ENCODE results near the gene FAM219A. TPM values are rescaled to one million over a fixed set of nuclear protein-coding genes. Genes with fewer than 3 reads are reported as not detected.
"Not testable (repeated sequence)": the region's sequence is repeated elsewhere in the genome, so short reads cannot be mapped to it uniquely, and the experiment has no call there.

The FAM219A gene
- total RNA-seq, 1 experiment from 2014 or later, result 14.7 TPM

GRCh38 chr9:34442770-34443169 is 15.6 kb downstream of the FAM219A start:
- no peak overlapping the region for H3K4me3 Mint-ChIP-seq (ENCODE audit: unreplicated experiment)
- no peaks in the 10 kb centered on the region for H3K9me3 Mint-ChIP-seq (ENCODE audit: unreplicated experiment)
- Histone ChIP-seq H3K4me3 (ENCODE audit: low read depth, low read length) (no peak overlapping the region), H3K4me1 (peaks cover 7% of the 10 kb centered on the region; the same call in 1 of the 2 replicates), H3K36me3 (ENCODE audit: control insufficient read depth, insufficient read depth, low read length) (no peaks in the 10 kb centered on the region), H3K27me3 (replicated peaks; ENCODE audit: control insufficient read depth, insufficient read depth, low read length) (no peaks in the 10 kb centered on the region), H3K9me3 (no peaks in the 10 kb centered on the region)
- CTCF ChIA-PET, result no interaction called here
- no peak overlapping the region for H3K27ac Mint-ChIP-seq (ENCODE audit: unreplicated experiment)
- POLR2A ChIA-PET, result no interaction called here
- H3K4me1 Mint-ChIP-seq (ENCODE audit: low read depth, unreplicated experiment), result no peaks in the 10 kb centered on the region
- intact Hi-C loops (cut with micrococcal nuclease; ENCODE audit: unreplicated experiment), result no loop called here
- DNase-seq, result no peak
- H3K27me3 Mint-ChIP-seq (ENCODE audit: insufficient read depth, unreplicated experiment), result no peaks in the 10 kb centered on the region
- BruUV-seq (replicated peaks), result no TSS peak
- TF ChIP-seq CTCF (IDR thresholded peaks at IDR 0.05; ENCODE audit: insufficient read depth in 1 of 2, low read depth in 1 of 2, low read length in 1 of 2, severe bottlenecking in 1 of 2, unreplicated experiment in 1 of 2), result no peak
- no peaks in the 10 kb centered on the region for H3K36me3 Mint-ChIP-seq (ENCODE audit: insufficient read depth, unreplicated experiment)

- no TSS peak for BruUV-seq (replicated peaks)
- POLR2A ChIA-PET, result interaction anchor here (0.5 kb wide), 1 partner anchor 52 kb away, joined by 3 read pairs; no protein-coding TSS in a partner anchor
- H3K27me3 ChIP-seq (replicated peaks; ENCODE audit: control insufficient read depth, insufficient read depth, low read length), result no peaks in the 10 kb centered on the region
- no peaks in the 10 kb centered on the region for H3K36me3 ChIP-seq (ENCODE audit: control insufficient read depth, insufficient read depth, low read length)
- intact Hi-C loops (cut with micrococcal nuclease; ENCODE audit: unreplicated experiment), result no loop called here
- Mint-ChIP-seq H3K4me1 (ENCODE audit: low read depth, unreplicated experiment) (no peaks in the 10 kb centered on the region), H3K27ac (ENCODE audit: unreplicated experiment) (no peak overlapping the region), H3K4me3 (ENCODE audit: unreplicated experiment) (no peak overlapping the region), H3K9me3 (ENCODE audit: unreplicated experiment) (no peaks in the 10 kb centered on the region), H3K27me3 (ENCODE audit: insufficient read depth, unreplicated experiment) (no peaks in the 10 kb centered on the region), H3K36me3 (ENCODE audit: insufficient read depth, unreplicated experiment) (no peaks in the 10 kb centered on the region)
- no peak overlapping the region for H3K4me3 ChIP-seq (ENCODE audit: low read depth, low read length)
- no peak for DNase-seq
- H3K9me3 ChIP-seq, result no peaks in the 10 kb centered on the region
- peaks cover 7% of the 10 kb centered on the region; the same call in 1 of the 2 replicates for H3K4me1 ChIP-seq
- CTCF ChIA-PET, result interaction anchor here (0.7 kb wide), 1 partner anchor 1024 kb away, joined by 4 read pairs; no protein-coding TSS in a partner anchor
- TF ChIP-seq CTCF (IDR thresholded peaks at IDR 0.05; ENCODE audit: insufficient read depth in 1 of 2, low read depth in 1 of 2, low read length in 1 of 2, severe bottlenecking in 1 of 2, unreplicated experiment in 1 of 2), result no peak
These were observed 18.4 kb downstream of the FAM219A start for GRCh38 chr9:34440017-34440416.

- not testable (repeated sequence) for H3K27ac Mint-ChIP-seq (ENCODE audit: unreplicated experiment); BruUV-seq (replicated peaks)
These were observed 19.9 kb downstream of the FAM219A start for GRCh38 chr9:34438465-34438864.

GRCh38 chr9:34437926-34438307 is 20.5 kb downstream of the FAM219A start:
- H3K27ac Mint-ChIP-seq (ENCODE audit: unreplicated experiment); H3K36me3 ChIP-seq (ENCODE audit: control insufficient read depth, insufficient read depth, low read length); BruUV-seq (replicated peaks); CTCF ChIA-PET; H3K9me3 ChIP-seq; H3K36me3 Mint-ChIP-seq (ENCODE audit: insufficient read depth, unreplicated experiment); H3K27me3 Mint-ChIP-seq (ENCODE audit: insufficient read depth, unreplicated experiment); H3K4me3 ChIP-seq (ENCODE audit: low read depth, low read length); DNase-seq; H3K27me3 ChIP-seq (replicated peaks; ENCODE audit: control insufficient read depth, insufficient read depth, low read length); H3K4me1 ChIP-seq; H3K4me1 Mint-ChIP-seq (ENCODE audit: low read depth, unreplicated experiment); H3K4me3 Mint-ChIP-seq (ENCODE audit: unreplicated experiment); H3K9me3 Mint-ChIP-seq (ENCODE audit: unreplicated experiment); POLR2A ChIA-PET: not testable (repeated sequence)
- intact Hi-C loops (cut with micrococcal nuclease; ENCODE audit: unreplicated experiment), result loop anchor here (1.0 kb wide), 4 partner anchors 62 to 165 kb away; no protein-coding TSS in a partner anchor

More at GRCh38 chr9:34438465-34438864, 19.9 kb downstream of the FAM219A start:
- intact Hi-C loops (cut with micrococcal nuclease; ENCODE audit: unreplicated experiment); H3K4me1 Mint-ChIP-seq (ENCODE audit: low read depth, unreplicated experiment); H3K27me3 Mint-ChIP-seq (ENCODE audit: insufficient read depth, unreplicated experiment); DNase-seq; H3K36me3 ChIP-seq (ENCODE audit: control insufficient read depth, insufficient read depth, low read length); H3K4me1 ChIP-seq; H3K9me3 ChIP-seq; H3K4me3 ChIP-seq (ENCODE audit: low read depth, low read length); H3K9me3 Mint-ChIP-seq (ENCODE audit: unreplicated experiment); POLR2A ChIA-PET; H3K36me3 Mint-ChIP-seq (ENCODE audit: insufficient read depth, unreplicated experiment); H3K27me3 ChIP-seq (replicated peaks; ENCODE audit: control insufficient read depth, insufficient read depth, low read length); H3K4me3 Mint-ChIP-seq (ENCODE audit: unreplicated experiment): not testable (repeated sequence)
- CTCF ChIA-PET, result interaction anchor here (1.0 to 1.3 kb wide), 2 partner anchors 62 to 165 kb away, joined by 3 read pairs; no protein-coding TSS in a partner anchor

All from Caco-2 (cell line).